HEK293 (cell line): ENCODE results near the gene ZNF600.
"Not testable (repeated sequence)": the region's sequence is repeated elsewhere in the genome, so short reads cannot be mapped to it uniquely, and the experiment has no call there.

ENCODE experiments used
- ATF2 ChIP-seq: fragments of 450-650 bp; formaldehyde crosslinking; IDR thresholded peaks from 2 replicates; pipeline ENCODE4 v1.5.1; 2016; ENCODE audit warnings: missing biosample characterization, missing genetic modification characterization, low read depth
- CTCF ChIP-seq: fragments of 450-650 bp; formaldehyde crosslinking; IDR thresholded peaks from 2 replicates; pipeline ENCODE4 v1.5.1; 2016; ENCODE audit warnings: missing biosample characterization, missing genetic modification characterization
- ELK4 ChIP-seq: IDR thresholded peaks from 2 replicates; pipeline ENCODE4 v1.6.1; 2011; ENCODE audit warnings: mild to moderate bottlenecking, low read depth, low read length, borderline replicate concordance
- ZBTB10 ChIP-seq: fragments of 450-650 bp; formaldehyde crosslinking; IDR thresholded peaks from 2 replicates; pipeline ENCODE4 v1.5.1; 2016; ENCODE audit warnings: missing biosample characterization, missing genetic modification characterization
- ZBTB11 ChIP-seq: fragments of 450-650 bp; formaldehyde crosslinking; conservative IDR thresholded peaks from 2 replicates; pipeline ENCODE4 v1.5.1; 2016; ENCODE audit warnings: low read depth, missing biosample characterization, missing genetic modification characterization
- ZFP37 ChIP-seq: fragments of 450-650 bp; formaldehyde crosslinking; IDR thresholded peaks from 2 replicates; pipeline ENCODE4 v1.5.1; 2016; ENCODE audit warnings: missing biosample characterization, missing genetic modification characterization
- ZNF274 ChIP-seq, 2 experiments: fragments of 200-500 bp in 1 of 2; fragments of 450-650 bp in 1 of 2; sonication (Bioruptor generic) in 1 of 2; formaldehyde crosslinking in 1 of 2; IDR thresholded peaks; 2 replicates each; pipeline versions ENCODE4 v1.5.1 to v1.6.1; 2014 to 2016; ENCODE audit warnings: borderline replicate concordance in 1 of 2, inconsistent platforms in 1 of 2, low read length in 1 of 2, missing biosample characterization in 1 of 2, missing genetic modification characterization in 1 of 2
- ZNF501 ChIP-seq: fragments of 450-650 bp; formaldehyde crosslinking; IDR thresholded peaks from 2 replicates; pipeline ENCODE4 v1.5.1; 2016; ENCODE audit warnings: missing biosample characterization, missing genetic modification characterization
- ZNF560 ChIP-seq: fragments of 450-650 bp; formaldehyde crosslinking; IDR thresholded peaks from 2 replicates; pipeline ENCODE4 v1.5.1; 2017; ENCODE audit warnings: missing biosample characterization, missing genetic modification characterization, borderline replicate concordance
- ZNF837 ChIP-seq: fragments of 450-650 bp; formaldehyde crosslinking; IDR thresholded peaks from 2 replicates; pipeline ENCODE4 v1.5.1; 2016; ENCODE audit warnings: missing biosample characterization, missing genetic modification characterization
- ZSCAN5A ChIP-seq: fragments of 450-650 bp; formaldehyde crosslinking; IDR thresholded peaks from 2 replicates; pipeline ENCODE4 v1.5.1; 2016; ENCODE audit warnings: missing biosample characterization, missing genetic modification characterization

GRCh38 chr19:52723907-52724598, 62.5 kb downstream of the ZNF600 start:
- TF ChIP-seq ELK4; ATF2 (tag by site-specific recombination); ZNF501 (tag by site-specific recombination); CTCF; ZNF560 (tag by site-specific recombination); ZFP37 (tag by site-specific recombination); ZBTB11 (tag by site-specific recombination); ZNF274 (IDR thresholded peaks at IDR 0.05; ENCODE audit: low read length); ZNF274 (tag by site-specific recombination; IDR thresholded peaks at IDR 0.05; ENCODE audit: borderline replicate concordance); ZSCAN5A (tag by site-specific recombination); ZBTB10 (tag by site-specific recombination); ZNF837 (tag by site-specific recombination): not testable (repeated sequence)
